Thyroid gland (tissue), 4 donors: ENCODE data around the gene CHD1L.

Source experiments
- CTCF ChIP-seq, 6 experiments: fragments of 200-600 bp in 3 of 6; fragments of 450-650 bp in 3 of 6; sonication (generic) in 3 of 6; IDR thresholded peaks; one replicate each; pipeline ENCODE4 v1.5.1; 2016 to 2019; ENCODE audit warnings: antibody characterized with exemption in 6 of 6, mild to moderate bottlenecking in 2 of 6, inconsistent platforms in 1 of 6, moderate library complexity in 1 of 6
- POLR2A ChIP-seq, 2 donors: fragments of 450-650 bp; IDR thresholded peaks; one replicate each; pipeline ENCODE4 v1.6.1; 2017; ENCODE audit warnings: antibody characterized with exemption in 2 of 2, mild to moderate bottlenecking in 2 of 2, moderate library complexity in 1 of 2

GRCh38 chr1:147241934-147242448, 493 bp upstream of the CHD1L start:
- TF ChIP-seq CTCF (IDR thresholded peaks at IDR 0.05), result no peak
- TF ChIP-seq POLR2A (IDR thresholded peaks at IDR 0.05), result no peak
